ENCODE measurements around the gene SSB.
"Not testable (repeated sequence)": the region's sequence is repeated elsewhere in the genome, so short reads cannot be mapped to it uniquely, and the experiment has no call there.

DNA sequence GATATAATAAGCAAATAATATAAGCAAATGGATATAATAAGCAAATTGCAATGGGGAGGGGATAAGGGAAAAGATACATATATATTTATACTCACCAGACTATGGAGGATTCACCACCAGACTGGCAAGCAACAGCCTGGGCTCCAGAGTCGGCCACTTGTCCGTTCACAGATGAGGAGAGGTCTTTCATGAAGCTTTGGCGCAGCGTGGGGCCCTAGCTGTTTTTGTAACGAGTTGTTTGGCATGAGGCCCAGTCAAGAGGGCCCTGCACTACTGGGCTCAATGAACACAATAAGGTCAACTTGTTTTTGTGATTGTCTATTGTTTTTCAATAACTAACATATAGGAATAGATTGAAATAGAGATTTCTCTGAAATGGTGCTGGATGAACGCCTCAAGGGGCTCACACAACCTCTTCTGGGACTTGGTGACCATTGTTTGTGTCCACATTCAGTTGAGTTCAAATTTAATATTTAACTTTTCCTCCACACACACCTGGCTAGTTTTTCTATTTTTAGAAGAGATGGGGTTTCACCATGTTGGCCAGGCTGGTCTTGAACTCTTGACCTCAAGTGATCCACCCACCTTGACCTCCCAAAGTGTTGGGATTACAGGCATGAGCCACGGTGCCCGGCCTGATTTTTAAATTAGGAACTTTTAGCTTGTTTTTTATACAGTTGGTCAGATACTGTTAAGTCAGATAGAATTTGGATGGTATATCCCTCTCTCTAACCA, 50.5 kb downstream of the SSB start:
- TF ChIP-seq EP300 (conservative IDR thresholded peaks at IDR 0.05; ENCODE audit: poor library complexity, severe bottlenecking); EZH2 (IDR thresholded peaks at IDR 0.05; ENCODE audit: borderline replicate concordance, insufficient read depth, low read length, poor library complexity, severe bottlenecking): not testable (repeated sequence)
- TF ChIP-seq, protein P1, sequence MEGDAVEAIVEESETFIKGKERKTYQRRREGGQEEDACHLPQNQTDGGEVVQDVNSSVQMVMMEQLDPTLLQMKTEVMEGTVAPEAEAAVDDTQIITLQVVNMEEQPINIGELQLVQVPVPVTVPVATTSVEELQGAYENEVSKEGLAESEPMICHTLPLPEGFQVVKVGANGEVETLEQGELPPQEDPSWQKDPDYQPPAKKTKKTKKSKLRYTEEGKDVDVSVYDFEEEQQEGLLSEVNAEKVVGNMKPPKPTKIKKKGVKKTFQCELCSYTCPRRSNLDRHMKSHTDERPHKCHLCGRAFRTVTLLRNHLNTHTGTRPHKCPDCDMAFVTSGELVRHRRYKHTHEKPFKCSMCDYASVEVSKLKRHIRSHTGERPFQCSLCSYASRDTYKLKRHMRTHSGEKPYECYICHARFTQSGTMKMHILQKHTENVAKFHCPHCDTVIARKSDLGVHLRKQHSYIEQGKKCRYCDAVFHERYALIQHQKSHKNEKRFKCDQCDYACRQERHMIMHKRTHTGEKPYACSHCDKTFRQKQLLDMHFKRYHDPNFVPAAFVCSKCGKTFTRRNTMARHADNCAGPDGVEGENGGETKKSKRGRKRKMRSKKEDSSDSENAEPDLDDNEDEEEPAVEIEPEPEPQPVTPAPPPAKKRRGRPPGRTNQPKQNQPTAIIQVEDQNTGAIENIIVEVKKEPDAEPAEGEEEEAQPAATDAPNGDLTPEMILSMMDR (IDR thresholded peaks at IDR 0.05; ENCODE audit: poor library complexity, severe bottlenecking): not testable (repeated sequence)

Data from neural cell (in vitro differentiated cells).